Measurements from ENCODE around the gene RBM15.

The RBM15 gene

DNA sequence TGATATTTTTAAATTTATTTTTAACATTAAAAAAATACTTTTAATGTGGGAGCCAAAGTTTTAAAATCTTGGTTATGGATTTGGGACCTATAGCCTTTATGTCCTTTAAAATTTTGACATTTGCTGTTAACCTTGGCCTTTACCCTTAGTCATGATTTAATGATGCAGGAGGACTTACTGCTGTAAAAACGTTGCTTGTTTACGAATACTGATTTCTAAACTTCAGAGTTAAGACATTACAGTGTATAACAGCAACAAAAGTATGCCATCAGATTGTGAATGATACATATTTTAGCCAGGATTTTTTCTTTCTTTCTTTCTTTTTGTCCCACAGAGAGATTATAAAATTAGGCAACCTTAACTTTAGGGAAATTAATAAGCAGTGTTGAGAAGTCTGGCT is 8.9 kb downstream of the RBM15 start:
- no peak for DNase-seq (ENCODE audit: low read depth)

GRCh38 chr1:110348771-110349170 is 9.6 kb downstream of the RBM15 start:
- DNase-seq (ENCODE audit: low read depth) = no peak

- no peak for DNase-seq (ENCODE audit: low read depth)
Observed at GRCh38 chr1:110350360-110350759, 11.2 kb downstream of the RBM15 start.

- DNase-seq (ENCODE audit: low read depth) = no peak
Observed at GRCh38 chr1:110355321-110355720, 16.1 kb downstream of the RBM15 start.

- no peak for DNase-seq (ENCODE audit: low read depth)
Observed at GRCh38 chr1:110356379-110356778, 17.2 kb downstream of the RBM15 start.

GRCh38 chr1:110360431-110360830 is 21.3 kb downstream of the RBM15 start:
- DNase-seq (ENCODE audit: low read depth) = no peak

DNA sequence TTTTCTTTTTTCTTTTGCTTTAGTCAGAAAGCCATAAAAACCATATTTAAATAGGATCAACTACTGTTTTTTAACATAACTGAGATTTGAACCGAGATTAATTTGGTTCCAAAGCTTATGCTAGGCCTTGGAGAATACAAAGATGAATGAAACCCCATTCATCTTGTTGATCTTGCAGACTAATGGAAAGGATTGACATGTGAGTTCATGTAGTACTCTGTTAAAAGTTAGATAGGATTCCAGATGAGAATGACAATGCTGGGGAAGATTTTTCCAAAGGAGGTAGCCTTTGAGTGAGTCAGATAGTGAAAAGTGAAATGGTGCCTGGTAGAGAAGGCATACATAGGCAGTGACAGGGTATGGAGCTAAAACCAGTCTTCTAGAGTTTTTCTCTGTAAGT is 22.7 kb downstream of the RBM15 start:
- DNase-seq (ENCODE audit: low read depth) = no peak

GRCh38 chr1:110364221-110364620 is 25.0 kb downstream of the RBM15 start:
- DNase-seq (ENCODE audit: low read depth) = no peak

DNA sequence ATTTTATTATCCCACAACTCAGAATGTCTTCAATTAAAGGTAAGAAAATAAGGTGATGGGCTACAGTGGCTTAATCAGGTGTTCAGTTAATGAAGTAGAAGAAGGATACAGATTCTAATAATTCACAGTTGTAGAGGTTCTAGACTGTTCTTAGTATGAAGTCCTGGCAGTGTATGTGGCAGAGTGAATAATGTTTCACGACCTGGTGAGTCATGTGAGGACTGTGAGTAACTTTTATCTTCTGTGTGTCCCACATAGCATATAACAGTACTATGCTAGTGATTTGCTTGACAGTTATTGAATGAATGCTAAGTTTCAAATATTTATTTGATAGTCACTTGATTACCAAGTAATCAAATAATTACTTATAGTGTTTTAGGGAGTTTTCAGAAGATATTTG is 31.6 kb downstream of the RBM15 start:
- no peak for DNase-seq (ENCODE audit: low read depth)

DNA sequence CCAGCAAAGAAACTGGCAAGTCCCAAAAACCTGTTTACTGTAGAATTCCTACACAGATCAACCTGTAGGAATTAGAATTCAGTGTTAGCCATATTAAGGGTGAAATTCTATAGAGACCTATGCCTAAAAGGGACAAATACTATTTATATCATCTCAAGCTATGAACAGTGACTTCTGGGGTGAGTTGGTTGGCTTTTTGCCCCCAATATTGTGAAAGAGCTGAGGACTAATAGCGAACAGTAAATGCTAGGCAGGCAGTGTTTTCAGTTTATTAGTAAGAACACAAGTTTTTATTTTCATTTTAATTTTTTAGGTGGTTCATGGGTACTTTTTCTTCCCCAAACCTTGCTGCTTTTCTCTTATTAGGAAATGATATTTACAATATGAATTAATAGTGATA is 36.3 kb downstream of the RBM15 start:
- DNase-seq (ENCODE audit: low read depth) = no peak

DNA sequence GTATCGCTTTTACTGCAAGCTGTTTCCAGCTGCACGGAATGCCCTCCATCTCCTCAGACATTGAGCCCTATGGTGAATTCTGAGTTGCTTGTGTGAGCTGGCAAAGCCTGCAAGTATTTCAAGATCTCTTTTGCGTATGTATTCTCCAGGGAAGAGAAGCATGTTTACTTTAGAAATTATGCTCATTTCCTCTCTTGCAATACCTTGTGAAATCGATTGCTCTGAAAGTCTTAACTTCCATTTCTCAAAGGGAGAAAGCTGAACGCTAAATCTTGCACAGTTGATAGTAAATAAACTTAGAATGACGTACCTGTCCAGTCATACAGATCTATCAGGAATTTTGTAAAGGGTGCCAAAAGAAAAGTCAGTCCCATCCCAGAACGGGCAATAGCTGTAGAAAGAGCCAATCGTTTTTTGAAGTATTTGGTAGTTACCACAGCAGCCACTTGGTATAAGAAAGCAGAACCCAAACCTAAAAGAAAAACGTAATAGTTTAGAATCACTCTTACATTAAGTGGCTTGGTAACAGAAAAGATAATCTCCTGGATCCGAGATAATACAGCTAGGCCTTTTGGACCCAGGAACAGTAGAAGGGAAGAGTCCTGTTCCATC is 41.6 kb downstream of the RBM15 start:
- no peak for DNase-seq (ENCODE audit: low read depth)

GRCh38 chr1:110383251-110383990 is 44.2 kb downstream of the RBM15 start:
- no peak for DNase-seq (ENCODE audit: low read depth)

GRCh38 chr1:110384581-110385321 is 45.6 kb downstream of the RBM15 start:
- DNase-seq (ENCODE audit: low read depth) = no peak

DNA sequence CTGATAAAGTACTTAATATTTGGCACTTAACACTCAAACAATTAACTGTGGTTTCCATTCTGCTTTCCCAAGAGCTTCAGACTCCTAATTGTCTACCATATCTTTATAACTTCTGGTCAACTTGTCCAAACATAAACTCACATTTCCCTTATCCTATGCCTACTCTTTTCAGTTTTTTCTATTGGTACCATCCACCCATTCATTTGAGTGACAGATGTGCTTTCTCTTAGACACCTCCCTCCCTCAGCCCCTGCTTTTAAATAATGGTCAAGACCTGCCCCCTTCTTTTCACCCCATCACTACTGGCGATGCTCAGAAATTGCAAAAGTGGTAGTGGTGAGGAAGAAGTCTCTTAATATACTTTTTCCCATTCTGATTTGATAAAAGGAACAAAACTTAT is 46.2 kb downstream of the RBM15 start:
- DNase-seq (ENCODE audit: low read depth) = no peak

DNA sequence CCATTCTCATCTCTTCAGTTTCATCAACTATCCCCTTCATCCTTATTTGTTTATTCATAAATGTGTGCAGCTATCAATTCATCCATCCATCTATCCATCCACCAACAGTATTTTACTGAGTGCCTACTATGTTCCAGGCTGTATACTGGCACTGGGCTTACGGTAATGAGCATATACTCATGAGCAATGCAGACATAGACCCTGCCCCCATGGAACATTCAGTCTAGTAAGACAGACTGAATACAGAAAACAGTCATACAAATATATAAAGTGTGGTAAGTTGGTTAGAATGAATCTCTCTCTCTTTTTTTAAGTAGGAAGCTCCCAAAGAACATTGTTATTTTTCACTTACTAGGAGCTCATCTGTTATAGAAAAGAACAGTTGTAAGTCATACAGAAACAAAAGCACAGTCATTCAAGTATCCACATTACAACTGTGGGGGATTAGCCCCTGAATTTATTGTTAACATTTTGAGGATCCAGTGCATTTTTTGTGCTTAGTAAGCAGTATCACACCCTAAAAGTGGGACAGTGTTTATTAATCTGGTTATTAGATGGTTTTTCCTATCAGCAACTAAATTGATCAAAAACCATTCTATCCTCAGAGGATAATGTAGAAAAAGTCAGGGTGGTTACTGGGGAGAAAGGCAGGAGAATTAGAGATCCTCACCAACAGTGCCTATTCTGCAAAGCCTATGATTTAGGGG is 48.0 kb downstream of the RBM15 start:
- DNase-seq (ENCODE audit: low read depth) = no peak

DNA sequence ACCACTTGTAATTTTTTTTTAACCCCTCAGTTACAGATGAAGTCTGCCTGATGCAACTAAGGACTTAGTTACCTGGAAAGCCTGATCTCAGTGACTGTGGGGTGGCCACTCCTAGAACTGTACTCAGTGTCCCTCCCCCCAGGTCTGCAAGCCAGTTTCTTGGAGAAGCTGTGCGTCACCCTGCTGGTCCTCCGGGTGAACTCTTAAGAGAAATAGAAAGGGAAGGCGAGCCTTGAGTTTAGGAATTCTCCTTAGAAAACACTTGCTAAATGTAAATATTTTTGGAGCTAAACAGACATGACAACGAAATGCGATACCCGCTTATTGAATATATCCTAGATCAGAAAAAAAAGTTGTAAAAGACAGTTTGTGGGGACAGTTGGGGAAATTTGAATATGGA is 50.9 kb downstream of the RBM15 start:
- DNase-seq (ENCODE audit: low read depth) = no peak

DNA sequence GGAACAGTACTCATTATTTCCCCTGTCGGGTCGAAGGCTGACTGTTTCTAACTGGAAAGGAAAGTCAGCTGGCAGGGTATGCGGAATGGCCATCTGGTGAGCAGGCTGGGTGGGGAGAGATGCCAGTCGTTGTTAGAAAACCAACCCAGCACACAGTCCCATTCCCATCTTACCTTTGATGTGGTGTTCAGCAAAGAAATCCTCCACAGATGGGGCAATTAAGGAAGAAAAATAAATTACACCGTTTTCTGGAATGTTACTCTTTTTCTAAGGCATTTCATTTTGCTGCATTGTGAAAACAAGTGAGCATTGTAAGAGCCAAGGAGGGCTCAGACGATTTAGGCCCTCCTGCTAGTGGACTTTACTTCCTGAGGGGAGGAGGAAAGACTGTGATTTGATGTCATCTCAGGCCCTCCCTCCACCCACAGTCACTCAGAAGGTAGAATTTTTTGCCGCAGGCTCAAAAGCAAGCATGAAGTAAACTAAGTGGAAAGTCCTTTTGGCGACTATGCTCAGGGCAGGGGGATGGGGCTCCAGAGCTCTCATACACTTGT is 51.6 kb downstream of the RBM15 start, which contains the start of gene SLC16A4:
SLC16A4 (minus strand) TSS at position 335 of the 554 bp plus-strand sequence. CDS start 1,703 bp downstream, outside the sequence.
- no peak for DNase-seq (ENCODE audit: low read depth)

GRCh38 chr1:110393286-110393685 is 54.1 kb downstream of the RBM15 start:
- no peak for DNase-seq (ENCODE audit: low read depth)

GRCh38 chr1:110393691-110394492 is 54.7 kb downstream of the RBM15 start:
- no peak for DNase-seq (ENCODE audit: low read depth)

DNA sequence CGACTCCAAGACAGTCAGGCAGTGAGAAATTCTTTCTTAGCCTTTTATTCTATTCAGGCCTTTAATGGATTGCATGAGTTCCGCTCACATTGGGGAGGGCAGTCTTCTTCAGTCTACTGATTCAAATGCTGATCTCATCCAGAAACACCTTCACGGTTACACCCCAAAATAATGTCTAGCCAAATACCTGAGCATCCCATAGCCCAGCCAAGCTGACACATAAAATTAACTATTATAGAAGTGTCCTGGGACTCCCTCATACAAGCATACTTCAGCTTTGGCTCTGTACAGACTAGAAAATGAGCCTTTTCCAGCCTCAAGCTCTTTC is 55.3 kb downstream of the RBM15 start:
- no peak for DNase-seq (ENCODE audit: low read depth)

All from activated gamma-delta T cell treated with anti-CD3 and anti-CD28 coated beads, Interleukin-2, amount 50 U/mL, for 16 hours (primary cell).